Uterus (tissue), 4 donors: ENCODE measurements around the gene GYPC. TPM values are rescaled to one million over a fixed set of nuclear protein-coding genes. Genes with fewer than 3 reads are reported as not detected.

ENCODE experiments used
- DNase-seq, 2 donors: peaks; one replicate each; pipeline ENCODE4 v3.0.0-alpha.2; 2019 to 2020
- H3K27ac ChIP-seq, 2 donors: fragments of 200-600 bp; sonication (generic); 1 replicate in 1 of 2; 2 replicates in 1 of 2; pipeline ENCODE4 v1.5.1; 2016 to 2018
- H3K27me3 ChIP-seq, 2 donors: fragments of 200-600 bp; sonication (generic); one replicate each; pipeline ENCODE4 v1.5.1; 2018 to 2019; ENCODE audit warnings: control low read depth in 1 of 2
- H3K36me3 ChIP-seq, 2 donors: fragments of 200-600 bp; sonication (generic); one replicate each; pipeline ENCODE4 v1.5.1; 2019; ENCODE audit warnings: control low read depth in 1 of 2
- H3K4me1 ChIP-seq, 2 donors: fragments of 200-600 bp; sonication (generic); one replicate each; pipeline ENCODE4 v1.5.1; 2018 to 2019; ENCODE audit warnings: control low read depth in 1 of 2
- H3K4me3 ChIP-seq, 2 donors: fragments of 200-600 bp; sonication (generic); 1 replicate in 1 of 2; 2 replicates in 1 of 2; pipeline ENCODE4 v1.5.1; 2018 to 2019; ENCODE audit warnings: mild to moderate bottlenecking in 1 of 2
- H3K9me3 ChIP-seq, 2 donors: fragments of 200-600 bp; sonication (generic); one replicate each; pipeline ENCODE4 v1.5.1; 2019; ENCODE audit warnings: control low read depth in 1 of 2
- POLR2A ChIP-seq, 2 donors: fragments of 450-650 bp; IDR thresholded peaks; one replicate each; pipeline ENCODE4 v1.6.1; 2016; ENCODE audit warnings: antibody characterized with exemption in 2 of 2, mild to moderate bottlenecking in 1 of 2, moderate library complexity in 1 of 2
- intact Hi-C: fragments of 100-400 bp; cut with DNase I; formaldehyde crosslinking; loops from one replicate; pipeline ENCODE4 v1.15.1; 2023; ENCODE audit warnings: low total_unique reads
- total RNA-seq, 4 donors: library from RNA; depleted of rRNA in 3 of 4; stranded (reverse); fragments of >200 nt in 3 of 4; gene quantifications; one replicate each; pipeline versions ENCODE4 v1.1.0 to v1.2.4, GENCODE V29; 2014 to 2023
- TF ChIP-seq, protein P1 (sequence below), 4 experiments: fragments of 200-600 bp in 2 of 4; fragments of 450-650 bp in 2 of 4; sonication (generic) in 2 of 4; IDR thresholded peaks; one replicate each; pipeline ENCODE4 v1.5.1; 2016 to 2019; ENCODE audit warnings: antibody characterized with exemption in 4 of 4, mild to moderate bottlenecking in 2 of 4, moderate library complexity in 1 of 4
- donor health status: DM: yes; HTN: yes; CAD: no.

GYPC gene
- total RNA-seq: 10 to 100 TPM; 35.1 to 75.0 (median 57.8) TPM

DNA sequence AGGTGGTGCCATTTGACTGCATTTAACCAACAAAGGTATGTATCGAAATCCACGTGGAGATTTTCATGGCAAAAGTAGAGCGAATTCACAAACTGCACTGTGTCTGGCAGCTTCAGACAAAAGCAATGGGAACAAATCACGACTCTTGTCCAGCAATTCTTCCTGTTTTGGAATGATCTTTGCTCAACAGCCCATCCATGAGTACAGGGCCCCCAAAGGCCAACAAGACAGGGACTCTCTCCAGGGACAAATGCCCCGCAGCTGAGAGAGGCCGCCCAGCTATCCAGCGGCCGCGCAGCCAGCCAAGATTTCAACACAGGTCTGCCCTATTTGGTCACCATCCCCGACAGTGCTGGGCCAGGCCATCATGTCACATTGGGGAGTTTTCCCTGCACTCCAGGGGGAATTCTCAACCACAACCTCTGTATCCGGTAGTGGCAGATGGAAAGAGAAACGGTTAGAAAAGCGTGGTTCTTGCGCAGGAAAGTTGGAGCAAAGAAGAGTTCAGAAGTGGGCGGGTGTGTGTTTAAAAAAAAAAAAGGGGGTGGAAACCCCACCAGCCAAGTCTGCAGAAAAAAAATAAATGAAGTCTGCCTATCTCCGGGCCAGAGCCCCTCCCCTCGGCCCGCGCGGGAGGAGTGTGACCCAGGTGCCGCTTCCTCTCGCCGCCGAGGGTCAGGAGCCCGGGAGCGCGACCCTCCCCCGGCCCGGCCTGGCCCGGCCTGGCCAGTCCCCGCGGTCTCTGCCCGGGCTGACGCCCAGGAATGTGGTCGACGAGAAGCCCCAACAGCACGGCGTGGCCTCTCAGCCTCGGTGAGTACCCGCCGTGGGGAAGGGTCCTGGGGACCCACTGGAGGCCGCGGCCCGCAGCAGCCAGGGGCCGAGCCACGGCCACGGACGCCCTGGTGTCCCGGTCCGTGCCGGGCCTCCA is at the start of gene GYPC:
Gene GYPC (plus strand): TSS at position 659 of the 931 bp plus-strand sequence. CDS start 106 bp downstream, at position 765.
- Histone ChIP-seq H3K9me3 (no peaks in the 10 kb centered on the region), H3K4me1 (peaks cover 7 to 9% of the 10 kb centered on the region in 2 donors), H3K27ac (peak within 1 kb of the TSS; percentile 97 to 98), H3K27me3 (no peaks in the 10 kb centered on the region), H3K4me3 (peak within 1 kb of the TSS; percentile 61 to 65), H3K36me3 (no peaks in the 10 kb centered on the region)
- no peak for TF ChIP-seq POLR2A (IDR thresholded peaks at IDR 0.05)
- TF ChIP-seq, protein P1, sequence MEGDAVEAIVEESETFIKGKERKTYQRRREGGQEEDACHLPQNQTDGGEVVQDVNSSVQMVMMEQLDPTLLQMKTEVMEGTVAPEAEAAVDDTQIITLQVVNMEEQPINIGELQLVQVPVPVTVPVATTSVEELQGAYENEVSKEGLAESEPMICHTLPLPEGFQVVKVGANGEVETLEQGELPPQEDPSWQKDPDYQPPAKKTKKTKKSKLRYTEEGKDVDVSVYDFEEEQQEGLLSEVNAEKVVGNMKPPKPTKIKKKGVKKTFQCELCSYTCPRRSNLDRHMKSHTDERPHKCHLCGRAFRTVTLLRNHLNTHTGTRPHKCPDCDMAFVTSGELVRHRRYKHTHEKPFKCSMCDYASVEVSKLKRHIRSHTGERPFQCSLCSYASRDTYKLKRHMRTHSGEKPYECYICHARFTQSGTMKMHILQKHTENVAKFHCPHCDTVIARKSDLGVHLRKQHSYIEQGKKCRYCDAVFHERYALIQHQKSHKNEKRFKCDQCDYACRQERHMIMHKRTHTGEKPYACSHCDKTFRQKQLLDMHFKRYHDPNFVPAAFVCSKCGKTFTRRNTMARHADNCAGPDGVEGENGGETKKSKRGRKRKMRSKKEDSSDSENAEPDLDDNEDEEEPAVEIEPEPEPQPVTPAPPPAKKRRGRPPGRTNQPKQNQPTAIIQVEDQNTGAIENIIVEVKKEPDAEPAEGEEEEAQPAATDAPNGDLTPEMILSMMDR (IDR thresholded peaks at IDR 0.05): no peak
- DNase-seq: peak; percentile 74
- intact Hi-C loops: no loop called here

DNA sequence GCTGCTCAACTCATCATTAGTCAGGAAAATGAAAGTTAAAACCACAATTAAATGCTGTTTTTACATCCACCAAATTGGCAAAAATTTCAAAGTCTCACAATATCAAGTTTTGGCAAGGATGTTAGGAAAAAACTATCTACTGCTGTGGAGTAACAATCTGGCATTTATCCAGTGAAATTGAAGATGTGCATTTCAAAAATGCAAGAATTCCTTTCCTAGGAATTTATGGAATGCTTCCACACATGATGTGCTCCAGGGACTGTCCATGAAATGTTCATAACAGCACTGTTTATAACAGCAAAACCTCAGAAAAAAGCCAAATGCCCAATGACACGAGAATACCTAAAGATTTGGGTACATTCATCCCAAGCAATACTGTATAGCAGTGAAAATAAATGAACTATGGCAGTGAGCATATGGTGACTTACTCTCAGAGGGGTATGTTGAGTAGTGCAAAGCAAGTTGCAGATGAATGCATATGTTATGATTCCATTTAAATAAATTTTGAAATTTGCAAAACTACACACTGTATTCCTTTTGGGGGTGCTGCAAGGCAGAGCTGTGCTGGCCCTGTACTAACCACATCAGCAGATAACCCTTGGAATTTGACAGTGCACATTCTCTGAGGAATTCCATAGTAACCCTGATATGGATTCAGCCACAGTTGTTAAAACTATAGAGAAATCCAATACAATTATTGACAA is 41.3 kb upstream of the GYPC start:
- Histone ChIP-seq H3K9me3 (no peaks in the 10 kb centered on the region), H3K27ac (no peak overlapping the region), H3K4me1 (no peaks in the 10 kb centered on the region), H3K36me3 (no peaks in the 10 kb centered on the region), H3K4me3 (no peak overlapping the region), H3K27me3 (no peaks in the 10 kb centered on the region)
- DNase-seq: no peak
- TF ChIP-seq, protein P1 (IDR thresholded peaks at IDR 0.05): no peak
- no peak for TF ChIP-seq POLR2A (IDR thresholded peaks at IDR 0.05)
- intact Hi-C loops: no loop called here

DNA sequence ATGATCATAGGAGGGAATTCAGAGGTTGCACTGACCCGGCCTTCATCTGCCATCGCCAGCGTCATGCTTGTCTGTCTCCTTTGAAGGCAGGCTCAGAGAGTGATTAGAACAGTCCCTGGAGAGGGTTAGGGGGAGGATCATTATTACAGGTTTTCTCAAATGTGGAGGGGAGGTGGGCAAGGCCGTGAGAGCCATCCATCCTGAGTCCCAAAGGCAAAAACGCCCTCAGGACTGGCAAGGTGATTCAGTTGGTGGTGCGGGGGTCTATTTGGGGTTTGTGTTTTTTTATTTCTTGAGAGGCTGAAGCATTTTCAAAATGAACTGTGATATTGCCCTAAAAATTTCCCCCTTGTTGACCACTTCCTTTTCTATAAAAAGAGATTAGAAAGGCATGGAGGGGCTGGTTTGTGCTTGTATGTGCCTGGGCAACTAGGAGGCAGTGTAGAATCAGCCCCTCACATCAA is 39.3 kb upstream of the GYPC start:
- no peak overlapping the region for H3K27ac ChIP-seq
- TF ChIP-seq POLR2A (IDR thresholded peaks at IDR 0.05): no peak
- TF ChIP-seq, protein P1 (IDR thresholded peaks at IDR 0.05): no peak
- no peak for DNase-seq
- H3K4me1 ChIP-seq: no peaks in the 10 kb centered on the region
- H3K9me3 ChIP-seq: no peaks in the 10 kb centered on the region
- H3K27me3 ChIP-seq: no peaks in the 10 kb centered on the region
- no peaks in the 10 kb centered on the region for H3K36me3 ChIP-seq
- intact Hi-C loops: no loop called here
- no peak overlapping the region for H3K4me3 ChIP-seq

DNA sequence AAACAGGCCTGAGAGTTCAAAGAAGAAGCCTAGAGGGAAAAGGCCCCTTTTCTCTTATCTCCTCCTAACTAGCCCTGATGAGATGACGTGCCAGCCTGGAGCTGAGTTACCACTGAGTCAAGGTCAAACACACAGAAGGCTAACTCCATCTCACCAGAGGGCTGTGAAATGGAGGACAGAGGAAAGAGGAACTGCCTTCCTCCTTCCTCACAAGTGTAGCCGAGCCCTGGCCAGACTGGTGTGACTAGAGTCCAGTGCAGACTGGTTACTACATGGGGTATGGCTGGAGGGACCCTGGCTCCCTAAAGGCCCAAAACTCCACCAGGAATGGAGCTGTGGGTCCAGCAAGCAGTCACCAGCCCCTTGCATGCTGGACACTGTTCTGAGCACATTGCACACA is 35.7 kb upstream of the GYPC start:
- no peaks in the 10 kb centered on the region for H3K36me3 ChIP-seq
- H3K27me3 ChIP-seq: no peaks in the 10 kb centered on the region
- no peak for TF ChIP-seq POLR2A (IDR thresholded peaks at IDR 0.05)
- TF ChIP-seq, protein P1 (IDR thresholded peaks at IDR 0.05): no peak
- no peak for DNase-seq
- H3K4me3 ChIP-seq: no peak overlapping the region
- no peaks in the 10 kb centered on the region for H3K4me1 ChIP-seq
- H3K9me3 ChIP-seq: no peaks in the 10 kb centered on the region
- H3K27ac ChIP-seq: no peak overlapping the region
- intact Hi-C loops: no loop called here

DNA sequence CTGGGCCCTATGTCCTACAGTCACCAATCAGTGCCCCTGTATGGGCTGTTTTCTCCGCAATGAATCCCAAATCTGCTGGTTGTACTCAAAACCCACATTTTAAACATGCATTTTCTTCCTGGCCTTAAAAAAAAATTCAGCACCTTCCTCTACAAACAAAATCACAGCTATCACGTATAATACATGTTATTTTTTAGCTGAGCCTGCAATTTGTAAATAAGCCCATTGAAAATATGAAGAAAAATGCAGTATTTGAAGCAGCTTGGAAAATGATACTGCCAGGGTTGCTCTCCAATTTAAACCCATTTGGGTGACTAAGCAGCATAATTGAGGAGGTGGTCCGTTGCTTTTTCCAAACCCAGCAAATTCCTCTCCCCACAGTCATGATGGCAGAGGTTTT is 33.0 kb upstream of the GYPC start:
- Histone ChIP-seq H3K4me3 (no peak overlapping the region), H3K27ac (no peak overlapping the region), H3K4me1 (no peaks in the 10 kb centered on the region), H3K36me3 (no peaks in the 10 kb centered on the region), H3K27me3 (no peaks in the 10 kb centered on the region), H3K9me3 (no peaks in the 10 kb centered on the region)
- TF ChIP-seq, protein P1 (IDR thresholded peaks at IDR 0.05): no peak
- TF ChIP-seq POLR2A (IDR thresholded peaks at IDR 0.05): no peak
- intact Hi-C loops: no loop called here
- DNase-seq: no peak
